Activated T-helper 1 cell treated with anti-CD3 and anti-CD28 coated beads, Interleukin-2, amount 50 U/mL, for 16 hours (primary cell): ENCODE results near the gene RUBCNL.

Source experiments
- DNase-seq, 2 donors: peaks; one replicate each; pipeline ENCODE4 v3.0.0-alpha.2; 2020; ENCODE audit warnings: low read depth in 1 of 2, low spot score in 1 of 2

The RUBCNL gene

DNA sequence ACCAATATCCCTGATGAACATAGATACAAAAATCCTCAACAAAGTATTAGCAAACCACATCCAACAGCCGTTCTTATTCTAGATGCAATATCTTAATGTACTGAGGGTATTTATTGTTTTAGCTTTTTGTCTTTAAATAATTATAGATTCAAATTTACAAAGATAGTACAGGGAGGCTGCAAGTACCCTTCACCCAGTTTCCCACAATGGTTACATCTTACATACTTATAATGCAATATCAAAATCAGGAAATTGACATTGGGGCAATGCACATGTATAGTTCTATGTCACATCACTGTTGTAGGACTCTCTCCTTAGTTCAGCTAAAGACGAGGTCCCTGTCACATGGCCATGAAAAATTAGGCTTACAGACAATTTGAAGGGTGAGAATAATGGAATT, 75.8 kb downstream of the RUBCNL start:
- no peak for DNase-seq

DNA sequence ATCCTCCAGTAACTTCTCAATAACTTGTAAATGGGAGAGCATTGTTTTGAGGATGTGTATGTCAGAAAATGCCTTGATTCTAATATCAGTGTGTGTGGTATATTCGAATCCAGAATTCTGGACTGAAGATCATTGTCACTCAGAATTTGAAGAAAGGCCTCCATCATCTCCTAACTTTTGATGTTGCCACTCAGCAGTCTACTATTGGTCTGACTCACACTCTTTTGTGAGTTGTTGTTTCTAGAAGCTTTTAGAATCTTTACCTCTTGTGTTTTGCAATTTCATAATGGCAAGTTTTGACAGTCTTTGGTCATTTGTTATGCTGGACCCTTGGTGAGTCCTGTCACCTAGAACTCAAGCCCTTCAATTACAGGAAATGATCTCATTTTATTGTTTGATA, 77.0 kb downstream of the RUBCNL start:
- no peak for DNase-seq

DNA sequence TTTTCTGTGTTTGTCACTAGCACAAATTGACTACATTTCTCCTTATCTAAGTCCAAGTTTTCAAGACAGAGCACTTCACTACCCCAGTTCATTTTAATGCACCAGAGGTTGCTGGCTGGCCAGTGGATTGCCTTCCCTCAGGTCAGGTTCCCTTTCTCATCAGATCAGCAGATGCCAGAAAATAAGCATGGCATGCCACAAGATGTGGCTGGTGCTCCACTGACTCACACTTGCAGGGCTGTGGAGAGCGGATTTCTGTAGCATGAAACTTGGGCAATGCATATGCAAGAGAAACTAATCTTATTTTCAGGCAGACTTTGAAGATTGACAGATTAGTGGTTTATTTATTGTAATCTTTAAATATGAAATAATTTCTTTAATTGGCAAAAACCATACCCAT, 79.5 kb downstream of the RUBCNL start:
- no peak for DNase-seq

DNA sequence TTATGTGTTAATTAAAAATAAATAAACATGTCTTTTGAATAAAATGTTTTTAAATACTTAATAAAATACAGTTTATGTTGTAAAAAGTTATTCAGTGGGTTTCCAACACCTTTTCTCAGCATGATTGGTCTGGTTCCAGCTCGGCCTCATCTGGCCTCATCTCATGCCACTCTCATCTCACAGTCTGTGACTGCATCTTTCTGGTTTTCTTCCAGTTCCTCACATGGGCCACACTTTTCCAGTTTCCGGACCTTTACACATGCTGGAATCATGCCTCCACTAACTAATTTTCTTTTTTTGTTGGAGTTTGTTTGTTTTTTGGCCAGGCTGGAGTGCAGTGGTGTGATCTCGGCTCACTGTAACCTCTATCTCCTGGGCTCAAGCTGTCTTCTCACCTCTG, 82.5 kb downstream of the RUBCNL start:
- no peak for DNase-seq

DNA sequence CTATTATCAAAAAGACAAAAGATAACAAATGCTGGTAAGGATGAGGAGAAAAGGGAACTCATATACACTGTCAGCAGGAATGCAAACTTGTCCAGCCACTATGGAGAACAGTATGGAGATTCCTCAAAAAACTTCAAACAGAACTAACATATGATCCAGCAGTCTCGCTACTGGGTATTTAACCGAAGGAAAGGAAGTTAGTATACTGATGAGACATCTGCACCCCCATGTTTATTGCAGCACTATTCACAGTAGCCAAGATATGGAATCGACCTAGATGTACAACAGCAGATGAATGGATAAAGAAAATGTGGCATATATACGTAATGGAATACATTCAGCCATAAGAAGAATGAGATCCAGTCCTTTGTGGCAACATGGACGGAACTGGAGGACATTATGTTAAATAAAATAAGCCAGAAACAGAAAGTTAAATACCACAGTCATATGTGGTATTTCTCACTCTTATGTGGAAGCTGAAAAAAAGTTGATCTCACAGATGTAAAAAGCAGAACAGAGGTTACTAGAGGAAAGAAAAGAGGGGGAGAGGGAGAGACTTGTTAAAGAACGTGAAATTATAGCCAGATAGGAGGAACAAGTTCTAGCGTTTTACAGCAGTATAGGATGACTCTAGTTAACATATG, 83.2 kb downstream of the RUBCNL start:
- no peak for DNase-seq

DNA sequence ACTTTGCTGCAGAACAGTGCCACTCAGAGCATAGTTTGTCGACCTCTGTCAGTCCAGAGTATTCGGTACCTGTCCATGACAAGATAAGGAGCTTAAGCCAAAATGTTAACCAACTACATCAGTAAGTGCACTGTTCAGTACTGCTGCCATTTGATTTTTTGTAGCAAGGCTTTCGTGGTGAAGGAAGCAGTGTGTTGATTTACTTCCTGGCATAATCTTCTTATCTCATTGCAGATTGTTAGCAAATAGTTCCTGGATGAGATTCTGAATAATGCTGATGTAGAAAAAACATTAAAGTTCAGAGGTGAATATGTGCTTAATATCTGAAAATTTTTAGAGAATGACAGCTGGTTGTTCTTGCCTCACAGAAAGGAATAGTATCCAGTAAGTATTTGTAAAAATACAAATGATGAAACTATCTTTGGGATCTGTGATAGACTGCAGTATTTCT, 89.7 kb downstream of the RUBCNL start:
- no peak for DNase-seq

DNA sequence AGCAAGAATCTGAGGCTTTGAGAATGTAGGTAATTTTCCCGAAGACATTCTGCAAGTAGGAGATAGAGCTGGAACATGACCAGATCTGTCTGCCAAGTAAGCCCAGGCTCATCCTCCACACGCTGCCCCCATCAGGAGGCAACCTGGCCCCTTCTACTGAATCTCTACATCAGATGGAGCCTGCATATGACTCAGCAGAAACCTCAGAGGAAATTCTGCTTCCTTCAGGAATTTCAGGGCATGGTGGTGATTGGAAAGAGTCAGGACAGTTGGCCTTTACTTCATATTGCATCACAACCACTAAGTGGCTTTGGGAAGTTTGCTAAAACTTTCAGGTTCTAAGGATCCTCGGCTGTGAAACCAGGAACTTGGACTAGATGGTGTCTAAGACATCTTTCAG, 90.1 kb downstream of the RUBCNL start:
- no peak for DNase-seq

DNA sequence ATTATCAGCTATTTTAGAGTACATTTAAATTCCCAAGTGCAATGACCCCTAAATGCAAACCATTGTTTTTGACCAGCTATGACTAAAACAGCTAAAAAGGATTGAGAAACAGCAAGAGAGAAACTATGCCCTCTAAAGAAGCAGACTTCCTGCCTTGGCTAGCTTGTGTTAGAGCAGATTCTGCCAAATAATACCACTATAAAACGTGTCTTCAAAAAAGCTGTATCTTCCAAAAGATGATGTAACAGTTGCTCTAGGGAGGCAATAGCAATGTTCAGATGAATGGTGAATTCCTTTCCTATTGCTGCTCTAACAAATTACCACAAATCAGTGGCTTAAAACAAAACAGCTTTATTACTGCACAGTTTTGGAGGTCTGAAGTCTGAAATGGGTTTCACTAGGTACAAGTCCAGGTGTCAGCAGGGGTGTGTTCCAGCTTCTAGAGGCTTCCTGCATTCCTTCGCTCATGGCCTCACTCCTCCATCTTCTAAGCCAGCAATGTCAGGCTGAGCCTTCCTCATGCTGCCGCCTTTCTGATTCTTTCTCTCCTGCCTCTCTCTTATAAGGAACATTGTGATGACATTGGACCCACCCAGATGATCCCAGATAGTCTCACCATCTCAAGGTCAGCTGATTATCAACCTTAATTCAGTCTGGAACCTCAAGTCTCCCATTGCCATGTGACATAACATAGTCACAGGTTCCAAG, 90.8 kb downstream of the RUBCNL start:
- DNase-seq: no peak

DNA sequence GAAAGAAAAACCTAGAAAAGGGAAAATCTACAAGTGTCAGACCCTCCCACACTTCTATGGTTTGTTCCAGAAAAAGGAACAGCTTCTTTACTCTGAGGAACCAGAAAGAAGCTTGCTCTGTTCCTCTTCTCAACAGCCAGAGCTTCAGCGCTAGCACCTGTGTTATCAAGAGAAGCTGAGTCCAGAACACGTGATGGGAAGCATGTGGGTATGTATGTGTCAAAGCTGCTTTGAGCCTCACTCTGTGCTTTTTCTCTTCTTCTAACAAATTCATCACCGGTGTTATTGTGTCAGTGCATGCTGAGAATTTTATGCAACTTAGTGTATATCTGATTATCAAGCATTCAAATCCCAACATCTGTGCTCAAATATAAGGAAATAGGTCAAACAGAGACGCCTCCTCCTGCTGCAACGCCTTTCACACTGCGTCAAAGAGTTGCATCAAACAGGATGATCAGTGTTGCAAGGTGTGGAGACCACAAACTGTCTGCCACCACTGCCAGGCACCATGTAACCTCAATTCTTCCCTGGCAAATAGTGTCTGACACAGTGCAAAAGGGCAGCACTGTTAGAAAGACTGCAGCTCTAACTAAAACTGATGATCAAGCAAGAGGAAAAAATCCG, 91.4 kb downstream of the RUBCNL start:
- DNase-seq: peak; percentile 29 to 32

DNA sequence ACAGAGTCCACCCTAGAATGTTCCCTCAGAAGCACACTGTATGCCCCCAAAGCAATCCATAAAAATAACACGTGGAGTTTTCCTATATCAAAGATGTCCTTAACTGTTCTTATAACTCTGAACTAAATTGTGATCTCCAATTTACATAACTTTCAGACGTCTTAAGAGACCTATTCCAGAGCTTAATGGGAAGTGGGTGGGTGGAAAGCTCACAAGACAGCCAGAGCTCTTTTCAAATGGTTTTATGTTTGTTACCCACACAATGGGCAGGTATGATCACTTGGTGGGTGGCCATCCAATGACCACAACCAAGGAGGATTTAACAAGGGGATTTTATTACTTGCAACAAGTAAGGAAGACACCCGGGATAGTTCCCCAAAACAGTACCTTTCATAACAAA, 93.6 kb downstream of the RUBCNL start:
- no peak for DNase-seq
